ENCODE data around the gene SLC25A45. TPM values are rescaled to one million over a fixed set of nuclear protein-coding genes. Genes with fewer than 3 reads are reported as not detected.

Gene SLC25A45
- total RNA-seq: 9.9 and 10.8 TPM in 2 replicates
- long read RNA-seq, partial matches to known transcripts: 0 of 4 reads
- long read RNA-seq, other reads (novel, unspliced or antisense): 4 of 4 reads

GRCh38 chr11:65382033-65382803, at the start of gene SLC25A45:
SLC25A45 (minus strand) TSS chr11:65382646; CDS start chr11:65381951, 695 bp downstream.
- H3K36me3 Mint-ChIP-seq (ENCODE audit: unreplicated experiment): no peaks in the 10 kb centered on the region
- H3K27ac Mint-ChIP-seq (ENCODE audit: unreplicated experiment): peak within 1 kb of the TSS; percentile 99
- H3K9me3 Mint-ChIP-seq (ENCODE audit: unreplicated experiment): no peaks in the 10 kb centered on the region
- peaks cover 49% of the 10 kb centered on the region for H3K4me1 Mint-ChIP-seq (ENCODE audit: unreplicated experiment)
- DNase-seq (ENCODE audit: extremely low spot score, unreplicated experiment): peak; percentile 97
- TF ChIP-seq CTCF (IDR thresholded peaks at IDR 0.05): peak; percentile 75
- peak within 1 kb of the TSS; percentile 70 for H3K4me3 Mint-ChIP-seq (ENCODE audit: unreplicated experiment)
- H3K27me3 Mint-ChIP-seq (ENCODE audit: unreplicated experiment): no peaks in the 10 kb centered on the region

- Mint-ChIP-seq H3K27me3 (ENCODE audit: unreplicated experiment) (no peaks in the 10 kb centered on the region), H3K9me3 (ENCODE audit: unreplicated experiment) (no peaks in the 10 kb centered on the region), H3K4me3 (ENCODE audit: unreplicated experiment) (peak overlapping the region; percentile 65), H3K36me3 (ENCODE audit: unreplicated experiment) (peaks cover 66% of the 10 kb centered on the region), H3K27ac (ENCODE audit: unreplicated experiment) (peak overlapping the region; percentile 74), H3K4me1 (ENCODE audit: unreplicated experiment) (peaks cover 92% of the 10 kb centered on the region)
- TF ChIP-seq CTCF (IDR thresholded peaks at IDR 0.05): no peak
- DNase-seq (ENCODE audit: extremely low spot score, unreplicated experiment): no peak
Measured at GRCh38 chr11:65431451-65432099, 49.1 kb upstream of the SLC25A45 start.

- TF ChIP-seq CTCF (IDR thresholded peaks at IDR 0.05): no peak
- Mint-ChIP-seq H3K36me3 (ENCODE audit: unreplicated experiment) (peaks cover 66% of the 10 kb centered on the region), H3K27ac (ENCODE audit: unreplicated experiment) (peak overlapping the region; percentile 99), H3K9me3 (ENCODE audit: unreplicated experiment) (no peaks in the 10 kb centered on the region), H3K4me3 (ENCODE audit: unreplicated experiment) (peak overlapping the region; percentile 98), H3K4me1 (ENCODE audit: unreplicated experiment) (peaks cover 93% of the 10 kb centered on the region), H3K27me3 (ENCODE audit: unreplicated experiment) (no peaks in the 10 kb centered on the region)
- no peak for DNase-seq (ENCODE audit: extremely low spot score, unreplicated experiment)
Measured at GRCh38 chr11:65430406-65431217, 48.2 kb upstream of the SLC25A45 start.

GRCh38 chr11:65429724-65430405, 47.4 kb upstream of the SLC25A45 start:
- Mint-ChIP-seq H3K36me3 (ENCODE audit: unreplicated experiment) (peaks cover 65% of the 10 kb centered on the region), H3K27me3 (ENCODE audit: unreplicated experiment) (no peaks in the 10 kb centered on the region), H3K9me3 (ENCODE audit: unreplicated experiment) (no peaks in the 10 kb centered on the region), H3K4me3 (ENCODE audit: unreplicated experiment) (peak overlapping the region; percentile 98), H3K27ac (ENCODE audit: unreplicated experiment) (peak overlapping the region; percentile 99), H3K4me1 (ENCODE audit: unreplicated experiment) (peaks cover 90% of the 10 kb centered on the region)
- no peak for TF ChIP-seq CTCF (IDR thresholded peaks at IDR 0.05)
- no peak for DNase-seq (ENCODE audit: extremely low spot score, unreplicated experiment)
